Right renal pelvis (tissue), 4 donors: Measurements from ENCODE around the gene HECA. TPM values are rescaled to one million over a fixed set of nuclear protein-coding genes. Genes with fewer than 3 reads are reported as not detected.
A peak's percentile ranks its signal among the peaks of the same experiment; 100 is the strongest.
"Not testable (repeated sequence)": the region's sequence is repeated elsewhere in the genome, so short reads cannot be mapped to it uniquely, and the experiment has no call there.

ENCODE experiments used
- DNase-seq, 4 donors: peaks; one replicate each; pipeline ENCODE4 v3.0.0-alpha.2; 2013; ENCODE audit warnings: low read depth in 4 of 4, low spot score in 3 of 4, missing footprints in 1 of 4
- polyA plus RNA-seq, 4 donors: library from polyadenylated mRNA; unstranded; fragments of 120-200 nt; gene quantifications; one replicate each; pipeline ENCODE4 v1.2.1, GENCODE V29; 2013; ENCODE audit not compliant: insufficient read length in 4 of 4

The HECA gene
- polyA plus RNA-seq, 4 donors: 14.3 to 19.6 (median 17.1) TPM

DNA sequence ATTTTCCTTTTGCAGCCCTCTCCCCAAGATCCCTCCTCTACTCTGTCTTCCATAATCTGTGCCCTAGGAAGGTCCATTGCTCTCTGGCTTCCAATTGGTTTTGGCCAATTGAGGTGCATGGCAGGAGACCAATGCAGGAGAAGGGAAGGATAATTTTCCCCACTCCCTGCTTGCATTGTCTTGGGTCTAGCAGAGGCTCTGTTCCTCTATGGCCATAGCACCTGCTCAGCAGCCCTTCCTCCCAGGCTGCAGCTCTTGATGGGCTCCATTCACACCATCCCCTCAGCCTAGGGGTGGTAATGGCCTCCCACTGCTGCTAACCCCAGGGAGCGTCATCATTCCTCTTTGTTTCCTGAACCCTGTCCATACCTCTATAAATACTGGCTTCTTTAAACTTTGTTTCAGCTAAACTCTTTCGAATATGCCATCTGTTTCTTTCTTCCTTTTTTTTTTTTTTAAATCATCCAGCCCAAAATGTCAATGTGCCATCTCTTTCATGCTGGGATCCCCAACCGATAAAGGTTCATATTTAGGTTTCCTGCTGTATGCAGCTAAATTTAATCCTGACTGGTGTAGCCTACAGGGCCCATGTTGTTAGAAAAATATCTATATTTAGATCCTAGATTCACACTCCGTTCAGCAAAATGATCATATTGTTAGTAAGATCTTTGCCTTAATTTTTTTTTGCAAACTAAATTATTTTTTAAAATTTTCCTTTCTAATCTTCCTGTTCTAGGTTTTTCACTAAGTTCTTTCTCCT is 63.8 kb downstream of the HECA start:
- DNase-seq: no peak

DNA sequence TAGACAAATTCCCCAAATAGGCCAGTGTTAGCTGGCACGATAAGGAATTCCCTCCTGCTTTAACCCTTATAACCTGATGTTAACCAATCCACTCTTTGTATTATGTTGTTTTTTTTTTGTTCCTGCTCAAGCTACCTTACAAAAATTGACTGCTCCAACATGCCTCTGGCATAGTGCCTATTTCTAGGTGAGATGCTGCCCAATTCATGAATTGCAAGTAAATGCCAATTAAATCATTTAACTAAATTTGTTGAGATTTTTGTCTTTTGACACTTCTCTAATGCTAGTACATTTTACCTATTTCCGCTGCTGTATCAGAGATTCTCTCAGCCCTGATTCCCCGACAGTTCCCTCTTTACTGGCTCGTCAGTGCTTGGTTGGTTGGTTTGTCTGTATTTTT is 66.5 kb downstream of the HECA start:
- no peak for DNase-seq

DNA sequence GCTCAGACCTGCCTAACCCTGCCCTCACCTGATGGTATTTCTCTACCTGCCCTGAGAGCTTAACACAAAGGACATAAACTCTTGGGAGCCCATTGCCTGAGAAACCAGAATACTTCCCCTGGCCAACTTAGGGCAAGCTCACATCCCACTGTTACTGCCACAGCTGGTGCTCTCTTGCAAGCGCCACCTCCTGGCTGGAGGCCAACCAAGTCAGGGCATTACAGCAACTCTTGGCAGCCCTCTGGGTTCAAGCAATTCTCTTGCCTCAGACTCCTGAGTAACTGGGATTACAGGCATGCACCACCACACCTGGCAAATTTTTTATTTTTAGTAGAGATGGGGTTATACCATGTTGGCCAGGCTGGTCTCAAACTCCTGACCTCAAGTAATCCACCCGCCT is 70.1 kb downstream of the HECA start:
- no peak for DNase-seq

DNA sequence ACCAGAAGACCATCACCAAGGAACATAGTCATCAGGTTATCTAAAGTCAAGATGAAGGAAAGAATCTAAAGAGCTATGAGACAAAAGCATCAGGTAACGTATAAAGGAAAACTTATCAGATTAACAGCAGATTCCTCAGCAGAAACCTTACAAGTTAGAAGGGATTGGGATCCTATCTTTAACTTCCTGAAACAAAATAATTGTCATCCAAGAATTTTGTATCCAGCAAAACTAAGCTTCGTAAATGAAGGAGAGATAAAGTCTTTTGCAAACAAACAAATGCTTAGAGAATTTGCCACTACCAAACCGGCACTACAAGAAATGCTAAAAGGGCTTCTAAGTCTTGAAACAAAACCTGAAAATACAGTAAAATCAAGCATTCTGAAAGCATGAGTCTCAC is 71.0 kb downstream of the HECA start:
- no peak for DNase-seq

DNA sequence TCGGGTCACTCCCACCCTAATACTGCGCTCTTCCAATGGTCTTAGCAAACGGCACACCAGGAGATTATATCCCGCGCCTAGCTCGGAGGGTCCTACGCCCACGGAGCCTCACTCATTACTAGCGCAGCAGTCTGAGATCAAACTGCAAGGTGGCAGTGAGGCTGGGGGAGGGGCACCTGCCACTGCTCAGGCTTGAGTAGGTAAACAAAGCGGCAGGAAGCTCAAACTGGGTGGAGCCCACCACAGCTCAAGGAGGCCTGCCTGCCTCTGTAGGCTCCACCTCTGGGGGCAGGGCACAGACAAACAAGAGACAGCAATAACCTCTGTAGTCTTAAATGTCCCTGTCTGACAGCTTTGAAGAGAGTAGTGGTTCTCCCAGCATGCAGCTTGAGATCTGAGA is 75.9 kb downstream of the HECA start:
- not testable (repeated sequence) for DNase-seq

DNA sequence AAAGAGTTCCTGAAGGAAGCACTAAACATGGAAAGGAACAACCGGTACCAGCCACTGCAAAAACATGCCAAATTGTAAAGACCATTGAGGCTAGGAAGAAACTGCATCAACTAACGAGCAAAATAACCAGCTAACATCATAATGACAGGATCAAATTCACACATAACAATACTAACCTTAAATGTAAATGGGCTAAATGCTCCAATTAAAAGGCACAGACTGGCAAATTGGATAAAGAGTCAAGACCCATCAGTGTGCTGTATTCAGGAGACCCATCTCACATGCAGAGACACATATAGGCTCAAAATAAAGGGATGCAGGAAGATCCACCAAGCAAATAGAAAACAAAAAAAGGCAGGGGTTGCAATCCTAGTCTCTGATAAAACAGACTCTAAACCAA is 77.6 kb downstream of the HECA start:
- DNase-seq: not testable (repeated sequence)

DNA sequence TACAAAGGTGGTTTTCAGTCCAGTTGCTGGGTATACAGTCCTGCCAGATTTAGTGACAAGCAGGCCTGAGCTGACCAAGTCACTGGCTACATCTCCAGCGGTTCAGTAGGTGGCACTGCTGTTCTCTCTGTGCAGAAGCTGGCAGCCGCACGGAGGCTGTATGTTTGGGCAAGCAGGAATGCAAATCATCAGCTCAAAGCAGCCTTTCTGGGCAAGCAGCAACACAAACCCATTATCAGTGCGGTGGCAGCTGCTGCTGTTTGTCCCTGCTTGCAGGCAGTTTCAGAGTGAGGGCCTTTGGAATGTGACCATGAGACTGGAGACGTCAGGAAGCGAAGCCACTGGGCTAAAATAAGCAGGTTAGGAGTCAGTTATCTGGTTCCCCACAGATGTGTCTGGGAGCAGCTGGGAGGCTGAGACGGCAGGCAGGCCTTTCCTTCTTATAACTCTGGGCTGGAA is 84.4 kb downstream of the HECA start:
- peak in 3 of 4 donors; percentile 49 to 65 (median 61) for DNase-seq

DNA sequence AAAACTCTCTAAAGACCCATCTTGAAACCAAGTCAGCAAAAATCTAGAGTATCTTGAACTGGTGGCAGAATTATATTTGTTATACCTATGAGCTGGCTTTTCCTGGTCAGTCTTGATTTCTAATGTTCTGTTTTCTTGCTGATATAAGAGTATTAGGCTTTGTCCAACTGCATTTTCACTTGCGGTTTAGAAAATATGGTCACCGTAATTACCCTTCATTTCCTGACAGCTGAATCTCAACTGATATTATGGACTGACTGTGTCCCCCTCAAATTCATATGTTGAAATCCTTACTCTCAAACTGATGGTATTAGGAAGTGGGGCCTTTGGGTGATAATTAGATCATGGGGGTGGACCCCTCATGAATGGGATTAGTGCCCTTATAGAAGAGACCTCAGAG is 84.9 kb downstream of the HECA start:
- no peak for DNase-seq

DNA sequence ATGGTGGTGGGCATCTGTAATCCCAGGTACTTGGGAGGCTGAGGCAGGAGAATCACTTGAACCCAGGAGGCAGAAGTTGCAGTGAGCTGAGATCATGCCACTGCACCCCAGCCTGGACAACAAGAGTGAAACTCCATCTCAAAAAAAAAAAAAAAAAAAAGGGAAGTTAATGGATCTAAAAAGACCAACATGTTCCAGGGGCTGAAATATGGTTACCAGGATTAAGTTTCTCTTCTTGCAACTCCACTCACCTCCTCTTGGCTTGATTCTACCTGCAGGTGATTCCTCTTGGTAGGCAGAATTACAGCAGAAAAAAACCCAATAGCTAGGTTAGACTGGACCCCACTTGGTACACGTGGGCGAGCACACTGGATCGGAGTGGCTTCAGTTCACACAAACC is 93.5 kb downstream of the HECA start:
- not testable (repeated sequence) for DNase-seq

Other genes starting within 250 kb of the HECA start
- 10 to 100 TPM; 59.9 to 82.8 (median 71.5) TPM for gene REPS1, start 146.8 kb upstream of the HECA start, polyA plus RNA-seq
- 10 to 100 TPM; 49.5 to 53.8 (median 51.2) TPM for gene ABRACL, start 106.3 kb upstream of the HECA start, polyA plus RNA-seq
- gene TXLNB, start 156.9 kb downstream of the HECA start, polyA plus RNA-seq: 1 to 10 TPM; 1.3 to 2.2 (median 1.8) TPM
- 100 to 1,000 TPM; 173 to 217 (median 201) TPM for gene CITED2, start 239.6 kb downstream of the HECA start, polyA plus RNA-seq